Stomach (tissue), 4 donors: Measurements from ENCODE around the gene IRF8.

Source experiments
- CTCF ChIP-seq, 7 experiments: fragments of 450-650 bp in 4 of 7; fragments of 200-600 bp in 3 of 7; sonication (generic) in 3 of 7; IDR thresholded peaks; one replicate each; pipeline ENCODE4 v1.5.1; 2016 to 2019; ENCODE audit warnings: antibody characterized with exemption in 7 of 7, control low read depth in 2 of 7, mild to moderate bottlenecking in 1 of 7
- EP300 ChIP-seq: sonication (generic); formaldehyde crosslinking; IDR thresholded peaks from one replicate; pipeline ENCODE4 v1.6.1; 2017; ENCODE audit warnings: antibody characterized with exemption
- POLR2A ChIP-seq, 4 donors: fragments of 450-650 bp; IDR thresholded peaks; one replicate each; pipeline ENCODE4 v1.6.1; 2016; ENCODE audit warnings: antibody characterized with exemption in 4 of 4, control low read depth in 2 of 4, mild to moderate bottlenecking in 1 of 4, moderate library complexity in 1 of 4

- no peak for TF ChIP-seq POLR2A (IDR thresholded peaks at IDR 0.05)
- no peak for TF ChIP-seq CTCF (IDR thresholded peaks at IDR 0.05)
- TF ChIP-seq EP300: no peak
These were observed 25.7 kb downstream of the IRF8 start for GRCh38 chr16:85924675-85925074.
